Osteoblast (primary cell): ENCODE results near the gene NPSR1. TPM values are rescaled to one million over a fixed set of nuclear protein-coding genes. Genes with fewer than 3 reads are reported as not detected.

Experiments used
- DNase-seq: peaks from one replicate; pipeline ENCODE4 v3.0.0; 2011; ENCODE audit warnings: low spot score, mixed read lengths; ENCODE audit not compliant: insufficient read length; ENCODE audit errors: missing footprints
- H2AFZ ChIP-seq: 2 replicates; pipeline ENCODE4 v1.6.0; 2011; ENCODE audit warnings: mild to moderate bottlenecking, low read length
- H3K27ac ChIP-seq: 2 replicates; pipeline ENCODE4 v1.5.1; 2011; ENCODE audit warnings: mild to moderate bottlenecking, low read depth, low read length, moderate library complexity
- H3K27me3 ChIP-seq: 2 replicates; pipeline ENCODE4 v1.6.0; 2012; ENCODE audit warnings: mild to moderate bottlenecking, control low read depth, inconsistent platforms, low read length, moderate library complexity; ENCODE audit not compliant: insufficient read depth
- H3K36me3 ChIP-seq: 2 replicates; pipeline ENCODE4 v1.5.1; 2011; ENCODE audit warnings: mild to moderate bottlenecking, low read length, control low read depth, moderate library complexity; ENCODE audit not compliant: insufficient read depth
- H3K4me1 ChIP-seq: 2 replicates; pipeline ENCODE4 v1.5.1; 2011; ENCODE audit warnings: mild to moderate bottlenecking, low read length, control low read depth, moderate library complexity; ENCODE audit not compliant: insufficient read depth
- H3K4me2 ChIP-seq: 2 replicates; pipeline ENCODE4 v1.6.0; 2011; ENCODE audit warnings: mild to moderate bottlenecking, low read length; ENCODE audit not compliant: insufficient read depth
- H3K4me3 ChIP-seq: fragments of 200-600 bp; sonication (generic); 3 replicates; pipeline ENCODE4 v1.5.1; 2012; ENCODE audit warnings: mild to moderate bottlenecking, low read length, inconsistent platforms; ENCODE audit not compliant: insufficient read depth
- H3K79me2 ChIP-seq: 2 replicates; pipeline ENCODE4 v1.6.0; 2012; ENCODE audit warnings: mild to moderate bottlenecking, low read length, control low read depth, inconsistent platforms; ENCODE audit not compliant: insufficient read depth
- H3K9me3 ChIP-seq: 2 replicates; pipeline ENCODE4 v1.5.1; 2011; ENCODE audit warnings: low read depth, low read length, control low read depth
- H4K20me1 ChIP-seq: 2 replicates; pipeline ENCODE4 v1.6.0; 2012; ENCODE audit warnings: mild to moderate bottlenecking, low read length, control low read depth; ENCODE audit not compliant: insufficient read depth
- total RNA-seq: library from RNA; depleted of rRNA; stranded (reverse); fragments of >200 nt; gene quantifications from 2 replicates; pipeline ENCODE4 v1.2.3, GENCODE V29; 2012
- TF ChIP-seq, protein P1 (sequence below): IDR thresholded peaks from 2 replicates; pipeline ENCODE4 v1.5.1; 2011; ENCODE audit warnings: mild to moderate bottlenecking, low read depth, low read length, moderate library complexity; ENCODE audit errors: extremely low read depth

Gene NPSR1
- total RNA-seq, 1 donor = not detected

DNA sequence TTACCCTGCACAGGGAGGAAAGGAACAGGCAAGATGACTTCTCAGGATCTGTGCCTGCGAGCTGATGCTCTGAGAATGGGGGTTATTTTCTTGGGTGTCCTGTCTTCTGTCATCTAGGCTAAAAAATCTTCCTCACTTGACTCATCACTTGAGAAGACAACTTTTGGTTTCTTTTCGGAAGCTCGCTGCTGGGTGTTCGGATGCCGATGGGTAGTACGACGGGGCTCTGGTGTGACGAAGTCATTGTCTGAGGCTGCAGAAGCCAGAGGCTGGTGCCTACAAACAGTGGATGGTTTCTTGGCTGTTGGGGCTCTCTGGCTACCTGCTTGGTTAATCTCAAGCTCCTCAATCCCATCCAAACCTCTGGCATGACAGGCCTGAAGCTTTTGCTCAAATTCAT, 92.2 kb downstream of the NPSR1 start:
- Histone ChIP-seq H3K27me3 (no peaks in the 10 kb centered on the region), H4K20me1 (no peaks in the 10 kb centered on the region), H3K4me1 (no peaks in the 10 kb centered on the region), H3K4me2 (no peak overlapping the region), H3K4me3 (no peak overlapping the region), H3K36me3 (no peaks in the 10 kb centered on the region), H3K27ac (no peak overlapping the region), H3K79me2 (no peaks in the 10 kb centered on the region), H2AFZ (no peak overlapping the region), H3K9me3 (no peaks in the 10 kb centered on the region)
- TF ChIP-seq, protein P1, sequence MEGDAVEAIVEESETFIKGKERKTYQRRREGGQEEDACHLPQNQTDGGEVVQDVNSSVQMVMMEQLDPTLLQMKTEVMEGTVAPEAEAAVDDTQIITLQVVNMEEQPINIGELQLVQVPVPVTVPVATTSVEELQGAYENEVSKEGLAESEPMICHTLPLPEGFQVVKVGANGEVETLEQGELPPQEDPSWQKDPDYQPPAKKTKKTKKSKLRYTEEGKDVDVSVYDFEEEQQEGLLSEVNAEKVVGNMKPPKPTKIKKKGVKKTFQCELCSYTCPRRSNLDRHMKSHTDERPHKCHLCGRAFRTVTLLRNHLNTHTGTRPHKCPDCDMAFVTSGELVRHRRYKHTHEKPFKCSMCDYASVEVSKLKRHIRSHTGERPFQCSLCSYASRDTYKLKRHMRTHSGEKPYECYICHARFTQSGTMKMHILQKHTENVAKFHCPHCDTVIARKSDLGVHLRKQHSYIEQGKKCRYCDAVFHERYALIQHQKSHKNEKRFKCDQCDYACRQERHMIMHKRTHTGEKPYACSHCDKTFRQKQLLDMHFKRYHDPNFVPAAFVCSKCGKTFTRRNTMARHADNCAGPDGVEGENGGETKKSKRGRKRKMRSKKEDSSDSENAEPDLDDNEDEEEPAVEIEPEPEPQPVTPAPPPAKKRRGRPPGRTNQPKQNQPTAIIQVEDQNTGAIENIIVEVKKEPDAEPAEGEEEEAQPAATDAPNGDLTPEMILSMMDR = no peak
- no peak for DNase-seq

DNA sequence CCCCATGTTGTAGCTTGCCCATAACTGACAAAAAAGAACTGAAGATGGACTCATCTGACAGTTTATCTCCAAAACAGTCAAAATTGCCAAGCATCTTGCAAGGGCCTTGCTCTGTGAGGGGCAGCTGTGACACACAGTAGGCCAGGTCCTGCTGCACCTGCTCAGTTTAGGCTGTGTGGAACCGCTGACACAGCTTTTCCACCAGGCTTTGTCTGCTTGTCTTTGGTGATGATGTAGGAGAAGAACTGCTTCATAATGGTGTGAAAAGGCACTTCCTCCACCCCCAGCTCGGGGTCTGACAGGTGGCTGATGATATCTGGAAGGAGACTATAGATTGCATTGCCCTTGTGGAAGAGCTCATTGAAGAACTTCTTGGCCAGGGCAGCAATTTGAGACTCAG, 92.6 kb downstream of the NPSR1 start:
- DNase-seq = no peak
- no peaks in the 10 kb centered on the region for H3K9me3 ChIP-seq
- H3K4me3 ChIP-seq = no peak overlapping the region
- no peak overlapping the region for H2AFZ ChIP-seq
- H3K36me3 ChIP-seq = no peaks in the 10 kb centered on the region
- H3K27me3 ChIP-seq = no peaks in the 10 kb centered on the region
- H3K27ac ChIP-seq = no peak overlapping the region
- H3K79me2 ChIP-seq = no peaks in the 10 kb centered on the region
- no peaks in the 10 kb centered on the region for H3K4me1 ChIP-seq
- no peak overlapping the region for H3K4me2 ChIP-seq
- TF ChIP-seq, protein P1 = no peak
- no peaks in the 10 kb centered on the region for H4K20me1 ChIP-seq

DNA sequence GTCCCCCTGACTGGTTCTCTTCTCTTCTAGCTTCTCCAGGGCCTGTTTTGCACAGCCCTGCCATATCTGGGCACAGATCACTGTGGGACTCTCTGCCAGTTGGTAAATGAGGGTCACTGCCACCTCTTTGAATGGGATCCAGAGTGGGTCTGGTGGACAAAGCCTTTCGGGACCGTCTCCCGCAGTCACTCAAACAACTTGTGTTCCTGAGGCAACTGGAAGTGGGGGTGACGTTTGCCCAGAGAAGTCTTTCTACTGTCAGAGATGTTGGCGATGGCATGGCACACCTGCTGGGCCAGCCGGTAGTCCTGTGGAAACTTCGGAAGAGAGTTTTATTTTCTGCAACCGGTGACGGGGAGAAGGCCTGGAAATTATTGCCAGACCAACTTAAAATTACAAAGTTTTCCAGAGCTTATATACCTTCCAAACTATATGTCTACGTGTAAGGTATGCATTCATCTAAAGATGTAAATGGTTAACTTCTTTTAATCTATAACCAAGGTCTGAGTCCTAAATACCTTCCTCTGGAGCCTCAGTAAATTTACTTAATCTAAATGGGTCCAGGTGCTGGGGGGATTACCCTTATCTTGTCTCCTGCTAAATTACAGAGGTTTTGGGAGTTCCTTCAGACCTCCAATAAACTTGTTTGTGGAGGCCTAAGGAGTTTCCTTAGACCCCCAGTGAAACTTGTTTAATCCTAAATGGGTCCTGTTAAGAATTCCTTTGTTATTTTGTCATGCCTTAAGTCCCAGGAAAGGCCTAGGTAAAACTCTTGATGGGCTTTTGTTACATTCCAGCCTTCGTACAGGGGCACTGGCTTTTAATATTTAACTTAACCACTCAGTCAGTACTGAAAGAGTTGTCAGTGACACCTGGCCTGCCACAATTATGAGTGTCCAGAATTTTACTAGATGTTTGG, 94.0 kb downstream of the NPSR1 start:
- no peak overlapping the region for H3K27ac ChIP-seq
- no peak overlapping the region for H3K4me3 ChIP-seq
- H3K36me3 ChIP-seq = no peaks in the 10 kb centered on the region
- no peaks in the 10 kb centered on the region for H4K20me1 ChIP-seq
- H3K9me3 ChIP-seq = no peaks in the 10 kb centered on the region
- no peaks in the 10 kb centered on the region for H3K79me2 ChIP-seq
- no peaks in the 10 kb centered on the region for H3K27me3 ChIP-seq
- no peak for DNase-seq
- TF ChIP-seq, protein P1 = no peak
- no peak overlapping the region for H2AFZ ChIP-seq
- H3K4me1 ChIP-seq = no peaks in the 10 kb centered on the region
- H3K4me2 ChIP-seq = no peak overlapping the region

DNA sequence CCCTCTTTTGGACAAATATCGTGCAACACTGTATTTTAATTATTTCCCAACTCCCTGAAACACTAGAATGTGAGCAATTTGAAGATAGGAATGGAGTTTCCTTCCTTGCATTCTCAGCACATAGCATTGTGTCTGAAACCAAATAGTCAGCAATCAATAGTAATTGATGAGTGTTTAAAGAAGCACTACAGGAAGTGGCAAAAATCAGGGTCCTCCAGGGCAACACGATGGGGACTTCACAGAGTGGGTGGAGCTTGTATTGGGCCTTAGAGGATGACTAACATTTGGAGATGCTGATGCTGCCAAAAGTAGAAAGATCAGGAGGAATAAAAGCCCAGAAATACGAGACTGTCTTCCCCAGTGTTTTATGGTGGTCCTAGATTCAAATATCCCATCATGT, 94.9 kb downstream of the NPSR1 start:
- DNase-seq = no peak
- no peak overlapping the region for H2AFZ ChIP-seq
- H3K79me2 ChIP-seq = no peaks in the 10 kb centered on the region
- H3K4me2 ChIP-seq = no peak overlapping the region
- H3K27ac ChIP-seq = no peak overlapping the region
- TF ChIP-seq, protein P1 = no peak
- no peak overlapping the region for H3K4me3 ChIP-seq
- no peaks in the 10 kb centered on the region for H3K4me1 ChIP-seq
- H3K36me3 ChIP-seq = no peaks in the 10 kb centered on the region
- no peaks in the 10 kb centered on the region for H3K9me3 ChIP-seq
- H3K27me3 ChIP-seq = no peaks in the 10 kb centered on the region
- H4K20me1 ChIP-seq = no peaks in the 10 kb centered on the region
